GM10266 (cell line): ENCODE results near the gene B9D2.

Experiments used
- DNase-seq: peaks from one replicate; pipeline ENCODE4 v3.0.0; 2012; ENCODE audit errors: extremely low spot score
- TF ChIP-seq, protein P1 (sequence below): IDR thresholded peaks from 2 replicates; pipeline ENCODE4 v1.5.1; 2012; ENCODE audit warnings: mild to moderate bottlenecking, low read depth; ENCODE audit not compliant: control insufficient read depth, insufficient read depth; ENCODE audit errors: missing control alignments

The B9D2 gene

DNA sequence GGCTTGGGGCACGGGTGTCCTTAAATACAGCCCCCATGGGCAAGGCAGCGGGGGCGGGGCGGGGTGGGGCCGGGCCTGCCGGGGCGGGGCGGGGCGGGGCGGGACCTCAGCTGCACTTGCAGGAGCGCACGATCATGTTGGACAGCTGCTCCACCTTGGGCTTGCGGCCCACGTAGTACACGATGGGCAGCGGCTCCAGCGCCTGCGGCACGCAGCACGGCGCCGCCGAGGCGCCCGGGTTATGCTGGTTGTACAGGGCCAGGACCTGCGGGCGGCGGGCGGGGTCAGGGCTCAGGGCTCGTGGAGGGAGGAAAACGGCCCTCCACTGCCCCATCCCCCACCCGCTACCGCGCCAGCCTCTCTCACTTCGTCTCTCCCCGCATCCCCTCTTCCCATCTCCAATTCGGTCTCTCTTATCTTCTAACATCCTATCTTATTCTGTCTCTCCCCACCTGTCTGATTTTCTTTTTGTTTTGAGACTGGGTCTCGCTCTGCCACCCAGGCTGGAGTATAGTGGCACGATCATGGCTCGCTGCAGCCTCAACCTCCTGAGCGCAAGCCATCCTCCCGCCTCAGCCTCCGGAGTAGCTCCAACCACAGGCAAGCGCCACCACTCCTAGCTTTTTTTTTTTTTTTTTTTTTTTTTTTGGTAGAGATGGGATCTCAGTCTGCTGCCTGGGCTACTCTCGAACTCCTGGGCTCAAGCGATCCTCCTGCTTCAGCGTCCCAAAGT is 32.8 kb downstream of the B9D2 start:
- DNase-seq: no peak
- TF ChIP-seq, protein P1, sequence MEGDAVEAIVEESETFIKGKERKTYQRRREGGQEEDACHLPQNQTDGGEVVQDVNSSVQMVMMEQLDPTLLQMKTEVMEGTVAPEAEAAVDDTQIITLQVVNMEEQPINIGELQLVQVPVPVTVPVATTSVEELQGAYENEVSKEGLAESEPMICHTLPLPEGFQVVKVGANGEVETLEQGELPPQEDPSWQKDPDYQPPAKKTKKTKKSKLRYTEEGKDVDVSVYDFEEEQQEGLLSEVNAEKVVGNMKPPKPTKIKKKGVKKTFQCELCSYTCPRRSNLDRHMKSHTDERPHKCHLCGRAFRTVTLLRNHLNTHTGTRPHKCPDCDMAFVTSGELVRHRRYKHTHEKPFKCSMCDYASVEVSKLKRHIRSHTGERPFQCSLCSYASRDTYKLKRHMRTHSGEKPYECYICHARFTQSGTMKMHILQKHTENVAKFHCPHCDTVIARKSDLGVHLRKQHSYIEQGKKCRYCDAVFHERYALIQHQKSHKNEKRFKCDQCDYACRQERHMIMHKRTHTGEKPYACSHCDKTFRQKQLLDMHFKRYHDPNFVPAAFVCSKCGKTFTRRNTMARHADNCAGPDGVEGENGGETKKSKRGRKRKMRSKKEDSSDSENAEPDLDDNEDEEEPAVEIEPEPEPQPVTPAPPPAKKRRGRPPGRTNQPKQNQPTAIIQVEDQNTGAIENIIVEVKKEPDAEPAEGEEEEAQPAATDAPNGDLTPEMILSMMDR: no peak

DNA sequence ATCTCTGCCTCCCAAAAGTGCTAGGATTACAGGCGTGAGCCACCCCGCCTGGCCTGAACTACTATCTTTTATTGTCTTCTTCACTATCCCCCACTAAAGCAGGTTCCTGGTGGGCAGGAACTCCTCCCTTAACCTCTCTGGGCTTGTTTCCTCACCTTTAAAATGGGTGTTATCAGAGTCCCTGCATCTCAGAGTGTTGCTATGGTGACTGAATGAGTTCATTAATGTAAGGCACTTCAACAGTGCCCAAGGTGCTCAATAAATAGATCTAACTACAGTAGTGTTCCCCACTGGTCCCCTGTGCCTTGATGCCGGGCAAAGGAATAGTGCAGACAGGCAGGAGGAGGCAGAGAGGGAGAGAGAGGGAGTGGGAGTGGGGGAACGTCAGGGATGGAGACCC is 33.5 kb downstream of the B9D2 start:
- DNase-seq: no peak
- TF ChIP-seq, protein P1: no peak

DNA sequence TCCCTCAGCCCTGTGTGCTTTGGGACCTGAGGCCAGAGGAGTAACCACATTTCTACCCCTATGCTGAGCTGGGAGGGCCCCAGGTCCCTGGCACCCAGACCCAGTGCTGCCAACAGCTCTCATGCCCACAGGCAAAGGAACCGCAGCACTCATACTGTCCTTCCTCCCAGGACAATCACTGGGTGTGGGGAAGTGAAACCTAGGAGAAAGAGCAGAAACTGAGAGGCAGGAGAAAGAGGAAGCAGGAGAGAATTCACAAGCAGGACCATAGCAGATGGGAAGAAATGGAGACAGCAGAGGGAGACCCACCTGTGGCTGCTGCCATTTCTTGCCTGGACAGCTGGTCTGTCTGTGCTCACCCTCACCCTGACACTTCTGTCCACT is 35.1 kb downstream of the B9D2 start:
- no peak for DNase-seq
- TF ChIP-seq, protein P1: no peak

DNA sequence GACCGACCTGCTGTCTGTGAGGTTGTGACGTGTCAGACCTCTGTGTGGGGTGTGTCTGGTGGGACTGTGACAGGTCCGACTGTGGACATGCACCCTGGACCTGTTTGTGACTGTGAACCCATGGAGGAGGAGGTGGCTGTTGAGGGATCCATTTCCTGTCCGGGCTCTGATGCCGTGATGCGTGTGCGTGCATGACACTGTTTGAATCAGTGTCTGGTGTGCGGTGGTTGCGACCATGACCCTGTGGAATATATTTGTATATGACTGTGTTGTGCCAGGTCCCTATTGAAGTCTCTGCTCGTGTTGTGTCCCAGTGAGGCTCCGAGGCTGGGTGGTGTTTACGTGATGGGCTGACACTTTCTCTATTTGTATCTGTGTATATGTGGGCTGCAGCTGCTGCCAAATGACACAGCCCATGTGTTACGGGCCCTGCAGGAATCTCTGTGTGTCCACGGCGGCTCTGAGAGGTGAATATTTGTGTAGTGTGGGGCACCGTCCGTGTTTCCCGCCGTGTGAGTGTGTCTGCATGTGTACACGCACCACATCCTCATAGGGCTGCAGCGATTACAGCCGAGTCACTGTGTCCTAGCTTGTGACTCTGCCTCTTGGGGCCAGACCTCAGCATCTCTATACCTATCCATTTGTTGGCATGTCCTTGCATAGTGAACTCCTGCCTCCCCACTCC is 35.6 kb downstream of the B9D2 start:
- DNase-seq: peak; percentile 59
- TF ChIP-seq, protein P1: no peak

DNA sequence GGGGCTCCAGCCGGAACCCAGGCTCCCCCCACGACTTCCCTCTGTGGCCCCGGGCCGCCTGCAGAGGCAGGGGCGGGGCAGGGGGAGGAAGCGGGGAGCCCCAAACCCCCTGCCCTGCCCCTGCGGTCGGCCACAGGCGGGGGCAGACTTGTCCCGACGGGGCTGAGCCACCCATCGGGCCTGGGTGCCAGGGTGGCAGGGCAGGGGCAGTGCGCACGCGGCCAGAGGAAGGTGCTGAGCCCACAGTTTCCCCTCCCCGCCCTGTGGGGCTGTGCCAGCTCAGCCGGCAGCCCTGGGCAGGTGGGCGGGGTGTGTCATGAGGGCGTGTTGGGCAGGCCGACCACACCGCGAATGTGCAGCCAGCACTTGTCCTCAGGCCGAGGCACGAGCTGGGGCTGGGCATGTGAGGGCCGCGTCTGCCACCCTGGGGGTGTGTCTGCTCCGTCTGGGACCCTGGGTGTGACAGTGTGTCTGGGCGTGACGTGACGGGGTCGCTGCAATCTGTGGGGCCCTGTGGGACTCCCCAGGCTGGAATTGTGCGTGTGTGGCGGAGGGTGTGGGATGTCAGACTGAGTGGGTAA is 36.3 kb downstream of the B9D2 start:
- DNase-seq: peak; percentile 90
- TF ChIP-seq, protein P1: no peak

DNA sequence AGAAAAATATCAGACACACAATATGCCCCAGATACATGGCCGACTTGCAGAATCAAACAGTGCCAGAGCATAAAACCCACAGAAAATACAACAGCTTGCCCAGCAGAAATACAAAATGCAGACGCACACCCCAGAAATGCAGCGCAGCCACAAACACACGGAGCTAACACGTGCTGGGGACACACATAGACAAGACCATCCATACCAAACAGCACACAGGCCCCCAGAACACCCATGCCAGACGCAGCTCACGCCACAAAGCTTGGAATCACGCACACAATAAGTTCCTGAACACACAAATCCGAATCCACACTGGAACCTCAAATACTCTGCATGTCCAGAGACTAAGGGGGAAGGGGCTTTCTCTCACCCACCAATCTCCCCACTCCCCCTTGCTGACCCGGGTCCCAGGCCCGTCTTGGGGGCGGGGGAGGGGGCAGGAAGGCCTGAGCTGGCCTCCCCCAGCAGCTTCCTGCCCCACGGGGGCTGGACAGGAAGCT is 36.8 kb downstream of the B9D2 start:
- DNase-seq: peak; percentile 49
- TF ChIP-seq, protein P1: no peak
